ENCODE measurements around the gene PIR.

DNA sequence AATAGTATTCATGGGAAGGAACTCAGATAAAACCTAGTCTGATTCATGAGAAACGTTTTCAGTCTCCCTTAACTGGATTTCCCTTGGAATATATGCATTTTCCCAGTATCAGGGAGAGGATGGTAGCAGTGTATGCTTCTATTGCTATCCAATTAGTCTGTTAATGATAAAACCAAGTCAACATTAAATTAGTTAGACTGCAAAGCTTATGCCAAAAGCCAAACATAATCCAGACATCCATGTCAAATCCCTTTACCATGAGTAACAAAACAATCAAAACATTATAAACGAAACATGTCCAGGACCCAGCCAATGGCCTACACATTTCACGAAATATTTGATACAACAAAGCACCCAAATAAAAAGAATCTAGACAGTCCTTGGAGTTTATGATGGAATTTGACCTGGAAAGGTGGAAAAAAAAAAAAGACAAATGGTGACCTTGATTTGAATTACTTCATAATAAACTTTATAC is 74.4 kb downstream of the PIR start:
- TF ChIP-seq ATF3 (CRISPR knock-in tag; conservative IDR thresholded peaks at IDR 0.05) = no peak
- TF ChIP-seq GABPB1 (CRISPR knock-in tag; IDR thresholded peaks at IDR 0.05) = no peak
- no peak for TF ChIP-seq PRRX2 (CRISPR knock-in tag; IDR thresholded peaks at IDR 0.05)
- no peak for TF ChIP-seq IRF2 (CRISPR knock-in tag; IDR thresholded peaks at IDR 0.05; ENCODE audit: borderline replicate concordance, low read depth)
- no peak for TF ChIP-seq CTCF (IDR thresholded peaks at IDR 0.05)
- TF ChIP-seq, protein P1, sequence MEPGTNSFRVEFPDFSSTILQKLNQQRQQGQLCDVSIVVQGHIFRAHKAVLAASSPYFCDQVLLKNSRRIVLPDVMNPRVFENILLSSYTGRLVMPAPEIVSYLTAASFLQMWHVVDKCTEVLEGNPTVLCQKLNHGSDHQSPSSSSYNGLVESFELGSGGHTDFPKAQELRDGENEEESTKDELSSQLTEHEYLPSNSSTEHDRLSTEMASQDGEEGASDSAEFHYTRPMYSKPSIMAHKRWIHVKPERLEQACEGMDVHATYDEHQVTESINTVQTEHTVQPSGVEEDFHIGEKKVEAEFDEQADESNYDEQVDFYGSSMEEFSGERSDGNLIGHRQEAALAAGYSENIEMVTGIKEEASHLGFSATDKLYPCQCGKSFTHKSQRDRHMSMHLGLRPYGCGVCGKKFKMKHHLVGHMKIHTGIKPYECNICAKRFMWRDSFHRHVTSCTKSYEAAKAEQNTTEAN (CRISPR knock-in tag; IDR thresholded peaks at IDR 0.05) = no peak
- no peak for TF ChIP-seq IRF1 (CRISPR knock-in tag; IDR thresholded peaks at IDR 0.05)
- no peak for TF ChIP-seq NFYB (CRISPR knock-in tag; conservative IDR thresholded peaks at IDR 0.05; ENCODE audit: low read depth)
- TF ChIP-seq, protein P2, sequence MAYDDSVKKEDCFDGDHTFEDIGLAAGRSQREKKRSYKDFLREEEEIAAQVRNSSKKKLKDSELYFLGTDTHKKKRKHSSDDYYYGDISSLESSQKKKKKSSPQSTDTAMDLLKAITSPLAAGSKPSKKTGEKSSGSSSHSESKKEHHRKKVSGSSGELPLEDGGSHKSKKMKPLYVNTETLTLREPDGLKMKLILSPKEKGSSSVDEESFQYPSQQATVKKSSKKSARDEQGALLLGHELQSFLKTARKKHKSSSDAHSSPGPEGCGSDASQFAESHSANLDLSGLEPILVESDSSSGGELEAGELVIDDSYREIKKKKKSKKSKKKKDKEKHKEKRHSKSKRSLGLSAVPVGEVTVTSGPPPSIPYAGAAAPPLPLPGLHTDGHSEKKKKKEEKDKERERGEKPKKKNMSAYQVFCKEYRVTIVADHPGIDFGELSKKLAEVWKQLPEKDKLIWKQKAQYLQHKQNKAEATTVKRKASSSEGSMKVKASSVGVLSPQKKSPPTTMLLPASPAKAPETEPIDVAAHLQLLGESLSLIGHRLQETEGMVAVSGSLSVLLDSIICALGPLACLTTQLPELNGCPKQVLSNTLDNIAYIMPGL (CRISPR knock-in tag; IDR thresholded peaks at IDR 0.05) = no peak
- TF ChIP-seq TEAD1 (CRISPR knock-in tag; IDR thresholded peaks at IDR 0.05) = no peak
- TF ChIP-seq, protein P3, sequence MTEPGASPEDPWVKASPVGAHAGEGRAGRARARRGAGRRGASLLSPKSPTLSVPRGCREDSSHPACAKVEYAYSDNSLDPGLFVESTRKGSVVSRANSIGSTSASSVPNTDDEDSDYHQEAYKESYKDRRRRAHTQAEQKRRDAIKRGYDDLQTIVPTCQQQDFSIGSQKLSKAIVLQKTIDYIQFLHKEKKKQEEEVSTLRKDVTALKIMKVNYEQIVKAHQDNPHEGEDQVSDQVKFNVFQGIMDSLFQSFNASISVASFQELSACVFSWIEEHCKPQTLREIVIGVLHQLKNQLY (CRISPR knock-in tag; IDR thresholded peaks at IDR 0.05) = no peak
- no peak for TF ChIP-seq CBFB (CRISPR knock-in tag; IDR thresholded peaks at IDR 0.05; ENCODE audit: low read depth)
- no peak for TF ChIP-seq NR1H2 (CRISPR knock-in tag; IDR thresholded peaks at IDR 0.05)
- no peak for TF ChIP-seq NFE2L1 (CRISPR knock-in tag; IDR thresholded peaks at IDR 0.05)

Data from WTC11 (cell line).